AG04449 (cell line): ENCODE measurements around the gene SLC35A2.

ENCODE experiments used
- CTCF ChIA-PET: fragments of 350-600 bp; formaldehyde crosslinking; extraction: SDS; loops from one replicate; lab custom pipeline; 2021; ENCODE audit warnings: antibody characterized with exemption; lab: Yijun Ruan, JAX
- POLR2A ChIA-PET: fragments of 400-600, 350-600 bp; formaldehyde crosslinking; extraction: SDS; loops from one replicate; lab custom pipeline; 2020; ENCODE audit warnings: antibody characterized with exemption, inconsistent platforms; lab: Yijun Ruan, JAX
- DNase-seq: peaks from one replicate; pipeline ENCODE4 v3.0.0-alpha.2; 2010; ENCODE audit warnings: low read depth, low spot score
- H3K4me3 ChIP-seq: 2 replicates; pipeline ENCODE4 v1.5.1; 2011; ENCODE audit warnings: low read depth, mild to moderate bottlenecking, control low read depth, low read length
- TF ChIP-seq, protein P1 (sequence below): IDR thresholded peaks from one replicate; pipeline ENCODE4 v1.5.1; 2011; ENCODE audit warnings: mild to moderate bottlenecking, moderate library complexity, low read length, control low read depth, inconsistent platforms; ENCODE audit not compliant: insufficient read depth; ENCODE audit errors: missing control alignments

Gene SLC35A2

DNA sequence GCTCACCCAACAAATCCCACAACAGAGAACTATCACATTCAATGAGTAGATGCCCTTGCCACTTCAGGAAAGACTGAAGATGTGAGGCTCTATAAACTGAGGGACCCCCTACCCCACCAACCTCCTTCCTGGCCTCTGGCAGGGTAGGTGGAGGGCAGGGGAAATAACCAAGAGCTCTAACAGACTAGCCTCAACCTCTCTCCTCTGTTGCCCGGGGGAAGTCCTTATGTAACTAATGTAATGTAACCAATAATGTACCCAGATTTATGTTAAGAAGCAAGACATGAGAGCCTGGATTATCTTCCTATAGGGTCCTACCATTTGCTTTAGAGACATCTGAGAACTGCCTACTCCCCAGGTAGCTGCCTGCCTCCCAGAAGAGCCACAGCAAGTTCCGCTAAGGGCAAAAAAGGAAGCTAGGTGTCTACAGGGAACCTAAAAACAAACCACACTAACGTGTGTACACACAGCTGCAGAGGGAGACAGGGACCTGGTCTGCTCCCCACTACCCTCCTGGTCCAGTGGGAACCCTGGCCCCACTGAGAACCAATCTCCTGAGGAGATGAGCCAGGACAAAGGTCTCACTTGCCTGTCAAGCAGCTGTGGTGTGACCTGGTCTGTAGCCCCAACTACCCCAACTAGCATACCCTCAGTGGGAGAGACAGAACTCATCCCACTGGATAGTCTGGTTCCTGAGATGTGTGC is 28.2 kb upstream of the SLC35A2 start:
- DNase-seq: no peak
- no peak overlapping the region for H3K4me3 ChIP-seq
- CTCF ChIA-PET: no interaction called here
- TF ChIP-seq, protein P1, sequence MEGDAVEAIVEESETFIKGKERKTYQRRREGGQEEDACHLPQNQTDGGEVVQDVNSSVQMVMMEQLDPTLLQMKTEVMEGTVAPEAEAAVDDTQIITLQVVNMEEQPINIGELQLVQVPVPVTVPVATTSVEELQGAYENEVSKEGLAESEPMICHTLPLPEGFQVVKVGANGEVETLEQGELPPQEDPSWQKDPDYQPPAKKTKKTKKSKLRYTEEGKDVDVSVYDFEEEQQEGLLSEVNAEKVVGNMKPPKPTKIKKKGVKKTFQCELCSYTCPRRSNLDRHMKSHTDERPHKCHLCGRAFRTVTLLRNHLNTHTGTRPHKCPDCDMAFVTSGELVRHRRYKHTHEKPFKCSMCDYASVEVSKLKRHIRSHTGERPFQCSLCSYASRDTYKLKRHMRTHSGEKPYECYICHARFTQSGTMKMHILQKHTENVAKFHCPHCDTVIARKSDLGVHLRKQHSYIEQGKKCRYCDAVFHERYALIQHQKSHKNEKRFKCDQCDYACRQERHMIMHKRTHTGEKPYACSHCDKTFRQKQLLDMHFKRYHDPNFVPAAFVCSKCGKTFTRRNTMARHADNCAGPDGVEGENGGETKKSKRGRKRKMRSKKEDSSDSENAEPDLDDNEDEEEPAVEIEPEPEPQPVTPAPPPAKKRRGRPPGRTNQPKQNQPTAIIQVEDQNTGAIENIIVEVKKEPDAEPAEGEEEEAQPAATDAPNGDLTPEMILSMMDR: no peak
- POLR2A ChIA-PET: no interaction called here

DNA sequence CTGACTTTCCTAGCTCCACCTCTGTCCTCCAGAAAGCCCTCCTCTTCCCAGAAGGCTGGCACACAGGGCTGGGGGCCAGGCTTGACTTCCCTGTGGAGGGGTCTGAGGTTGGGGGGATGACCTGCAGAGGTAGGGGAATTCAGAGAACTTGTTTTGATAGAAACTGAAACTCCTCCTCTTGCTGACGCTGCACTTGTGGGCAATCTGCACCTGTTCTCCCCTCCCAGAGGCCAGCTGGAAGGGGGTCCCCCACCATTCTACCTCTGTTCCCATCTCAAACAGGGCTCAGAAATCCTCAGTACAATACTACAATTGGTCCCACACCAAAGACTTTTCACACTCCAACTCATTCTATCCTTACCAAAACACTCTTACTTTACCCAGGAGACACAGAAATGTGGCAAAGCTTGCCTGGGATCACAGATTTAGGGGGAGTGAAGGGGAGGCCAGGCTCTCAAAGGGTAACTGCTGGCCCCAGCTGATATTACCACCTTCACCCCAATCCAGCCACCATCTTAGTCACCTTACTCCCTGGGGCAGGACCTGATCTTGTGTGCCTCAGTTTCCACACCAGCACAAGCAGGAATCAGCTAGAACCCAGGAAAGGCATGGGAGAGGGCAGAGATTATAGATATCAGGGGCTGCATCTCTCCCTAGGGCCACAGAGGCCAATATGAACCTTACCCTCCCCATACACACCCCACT is 27.4 kb upstream of the SLC35A2 start:
- POLR2A ChIA-PET: no interaction called here

DNA sequence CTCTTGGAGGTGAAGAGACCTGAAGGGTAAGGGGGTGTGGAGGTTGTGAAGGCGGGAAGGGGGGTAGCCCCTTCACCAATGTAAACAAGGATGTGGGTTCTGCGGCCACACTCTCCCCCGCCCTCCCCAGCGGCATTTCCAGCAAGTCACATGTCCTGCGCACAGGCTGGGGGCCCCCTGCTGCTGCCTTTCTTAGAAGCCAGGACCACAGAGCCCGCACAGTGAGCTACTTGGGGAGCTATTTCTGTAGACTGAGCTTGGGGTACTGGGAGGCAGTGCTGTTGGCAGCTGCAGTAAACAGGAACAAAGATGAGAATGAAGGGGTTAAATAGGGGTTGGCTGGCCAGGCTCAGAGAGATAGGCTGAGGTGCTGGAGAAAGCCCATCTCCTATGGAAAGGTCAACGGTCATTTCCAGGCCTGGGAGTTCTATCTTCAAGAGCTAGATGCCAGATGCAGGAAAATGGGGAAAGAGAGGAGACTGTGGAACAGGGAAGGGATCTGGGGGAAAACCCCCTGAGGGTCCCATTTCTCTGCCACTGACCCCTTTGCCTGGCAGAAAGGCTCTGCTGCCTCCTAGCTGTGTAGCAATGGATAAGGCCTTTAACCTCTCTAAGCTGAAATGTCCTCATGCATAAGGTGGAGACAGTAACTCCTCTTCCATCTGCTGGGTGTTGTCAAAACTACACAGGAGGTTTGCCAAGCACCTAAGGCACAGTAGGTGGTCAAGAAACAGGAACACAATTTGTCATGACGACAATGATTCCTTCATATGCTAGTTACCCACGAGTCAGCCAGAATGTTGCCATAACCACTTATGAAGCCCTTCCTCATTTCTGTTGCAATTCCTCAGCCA is 25.8 kb upstream of the SLC35A2 start:
- H3K4me3 ChIP-seq: no peak overlapping the region
- POLR2A ChIA-PET: no interaction called here
- TF ChIP-seq, protein P1: no peak
- CTCF ChIA-PET: interaction anchor here (0.8 kb wide), 1 partner anchor 289 kb away, joined by 4 read pairs; no protein-coding TSS in a partner anchor
- DNase-seq: no peak

More for the DNA sequence above, 27.4 kb upstream of the SLC35A2 start:
- DNase-seq: no peak
- CTCF ChIA-PET: interaction anchor here (0.6 kb wide), 1 partner anchor 710 kb away, joined by 3 read pairs; no protein-coding TSS in a partner anchor
- TF ChIP-seq, protein P1: no peak
- H3K4me3 ChIP-seq: no peak overlapping the region

DNA sequence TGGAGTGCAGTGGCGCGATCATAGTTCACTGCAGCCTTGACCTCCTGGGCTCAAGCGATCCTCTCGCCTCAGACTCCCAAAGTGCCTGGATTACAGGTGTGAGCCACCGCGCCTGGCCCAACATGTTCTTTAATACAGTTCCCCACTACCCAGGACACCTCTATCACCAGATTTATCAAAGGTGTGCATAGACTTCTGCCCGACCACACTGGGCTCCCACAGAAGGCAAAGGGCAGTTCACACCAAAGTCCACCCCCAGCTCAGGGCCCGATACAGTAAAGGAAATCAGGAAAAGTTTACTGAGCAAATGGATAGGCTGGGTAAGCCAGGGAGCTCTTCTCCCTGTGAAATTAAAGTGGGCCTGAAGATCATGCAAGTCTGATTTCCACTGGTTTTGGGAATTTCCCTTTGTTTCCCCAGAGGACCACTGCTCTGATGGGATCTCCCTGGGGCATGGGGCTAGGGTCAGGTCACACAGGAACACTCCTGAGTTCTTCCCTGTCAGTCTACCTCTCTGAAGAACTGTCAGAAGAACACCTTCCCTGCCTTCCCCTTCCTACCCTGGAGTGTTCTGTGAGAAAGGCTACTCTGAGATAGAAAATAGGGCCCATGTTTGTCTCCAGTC is 25.1 kb upstream of the SLC35A2 start:
- ChIA-PET CTCF (interaction anchor here (0.8 kb wide), 1 partner anchor 288 kb away, joined by 4 read pairs; no protein-coding TSS in a partner anchor), POLR2A (no interaction called here)
- H3K4me3 ChIP-seq: no peak overlapping the region
- TF ChIP-seq, protein P1: no peak
- no peak for DNase-seq

DNA sequence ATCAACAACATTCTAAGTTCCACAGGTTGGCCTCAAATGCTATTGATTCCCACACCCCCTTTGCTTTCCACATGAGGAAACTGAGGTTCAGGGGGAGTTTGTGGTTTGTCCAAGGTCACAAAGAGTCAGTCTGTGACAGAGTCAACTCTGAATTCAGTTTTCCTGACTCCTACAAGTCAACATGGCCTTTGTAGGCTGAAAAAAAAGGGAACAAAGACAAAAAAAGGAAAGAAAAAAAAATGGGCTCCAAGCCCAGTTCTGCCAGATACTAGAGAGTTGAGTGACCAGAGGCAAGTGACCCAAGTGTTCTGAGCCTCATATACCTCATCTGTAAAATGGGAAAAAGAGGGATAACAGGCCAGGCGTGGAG is 23.8 kb upstream of the SLC35A2 start:
- TF ChIP-seq, protein P1: no peak
- ChIA-PET CTCF (no interaction called here), POLR2A (no interaction called here)
- no peak overlapping the region for H3K4me3 ChIP-seq
- DNase-seq: no peak
